Progenitor cell of endocrine pancreas (in vitro differentiated cells): ENCODE data around the gene CYP17A1. TPM values are rescaled to one million over a fixed set of nuclear protein-coding genes. Genes with fewer than 3 reads are reported as not detected.

ENCODE experiments used
- DNase-seq: peaks from one replicate; pipeline ENCODE4 v3.0.0; 2021; ENCODE audit warnings: low spot score; ENCODE audit not compliant: unreplicated experiment
- H3K27ac Mint-ChIP-seq: 2 replicates; pipeline ENCODE4 v1.8.0; 2021; ENCODE audit warnings: mild to moderate bottlenecking, moderate library complexity, mixed read lengths
- H3K27me3 Mint-ChIP-seq: 2 replicates; pipeline ENCODE4 v1.8.0; 2021; ENCODE audit warnings: mixed read lengths
- H3K36me3 Mint-ChIP-seq: 2 replicates; pipeline ENCODE4 v1.8.0; 2022; ENCODE audit warnings: mixed read lengths; ENCODE audit not compliant: insufficient read depth
- H3K4me1 Mint-ChIP-seq: 2 replicates; pipeline ENCODE4 v1.8.0; 2021; ENCODE audit warnings: low read depth, mixed read lengths
- H3K4me3 Mint-ChIP-seq: 2 replicates; pipeline ENCODE4 v1.8.0; 2021; ENCODE audit warnings: low read depth, mild to moderate bottlenecking, moderate library complexity, mixed read lengths
- H3K9me3 Mint-ChIP-seq: 2 replicates; pipeline ENCODE4 v1.8.0; 2021; ENCODE audit warnings: low read depth, mixed read lengths
- CTCF ChIP-seq: fragments of 200-600 bp; sonication (generic); IDR thresholded peaks from one replicate; pipeline ENCODE4 v1.5.0; 2021; ENCODE audit warnings: antibody characterized with exemption, mild to moderate bottlenecking; ENCODE audit not compliant: unreplicated experiment
- total RNA-seq: library from RNA; stranded (reverse); gene quantifications from 2 replicates; pipeline ENCODE4 v1.2.1, GENCODE V29; 2021

The CYP17A1 gene
- total RNA-seq, 1 donor from 2014 or later: not detected

GRCh38 chr10:102799691-102800471 is 37.3 kb downstream of the CYP17A1 start:
- peaks cover 12% of the 10 kb centered on the region for H3K36me3 Mint-ChIP-seq
- DNase-seq: no peak
- H3K27ac Mint-ChIP-seq: no peak overlapping the region
- no peak for TF ChIP-seq CTCF
- H3K9me3 Mint-ChIP-seq: no peaks in the 10 kb centered on the region
- peaks cover 5% of the 10 kb centered on the region for H3K4me1 Mint-ChIP-seq
- no peak overlapping the region for H3K4me3 Mint-ChIP-seq
- no peaks in the 10 kb centered on the region for H3K27me3 Mint-ChIP-seq

- Mint-ChIP-seq H3K27me3 (no peaks in the 10 kb centered on the region), H3K27ac (no peak overlapping the region), H3K4me3 (no peak overlapping the region), H3K36me3 (peaks cover 1% of the 10 kb centered on the region), H3K4me1 (no peaks in the 10 kb centered on the region), H3K9me3 (no peaks in the 10 kb centered on the region)
- no peak for TF ChIP-seq CTCF
- DNase-seq: no peak
Observed at GRCh38 chr10:102796407-102797176, 40.6 kb downstream of the CYP17A1 start.

- H3K27ac Mint-ChIP-seq: no peak overlapping the region
- no peaks in the 10 kb centered on the region for H3K9me3 Mint-ChIP-seq
- H3K36me3 Mint-ChIP-seq: peaks cover 1% of the 10 kb centered on the region
- no peaks in the 10 kb centered on the region for H3K4me1 Mint-ChIP-seq
- no peak overlapping the region for H3K4me3 Mint-ChIP-seq
- no peak for DNase-seq
- no peak for TF ChIP-seq CTCF
- no peaks in the 10 kb centered on the region for H3K27me3 Mint-ChIP-seq
Observed at GRCh38 chr10:102795453-102796406, 41.5 kb downstream of the CYP17A1 start.

GRCh38 chr10:102791754-102792395 is 45.3 kb downstream of the CYP17A1 start:
- Mint-ChIP-seq H3K4me1 (no peaks in the 10 kb centered on the region), H3K36me3 (peaks cover 5% of the 10 kb centered on the region), H3K27me3 (no peaks in the 10 kb centered on the region), H3K9me3 (peaks cover 4% of the 10 kb centered on the region), H3K27ac (no peak overlapping the region), H3K4me3 (no peak overlapping the region)
- no peak for DNase-seq
- TF ChIP-seq CTCF: no peak
